Effector memory CD4-positive, alpha-beta T cell (primary cell): ENCODE data around the gene FCN3.

Source experiments
- DNase-seq, 3 donors: peaks; one replicate each; pipeline ENCODE4 v3.0.0-alpha.2; 2020
- H3K27ac ChIP-seq: 2 replicates; pipeline ENCODE4 v1.7.0; 2013; ENCODE audit warnings: mild to moderate bottlenecking, low read length, moderate library complexity; ENCODE audit not compliant: insufficient read depth, poor library complexity, severe bottlenecking
- H3K27me3 ChIP-seq: replicated peaks from 2 replicates; pipeline ENCODE4 v1.7.0; 2013; ENCODE audit warnings: mild to moderate bottlenecking, low read length; ENCODE audit not compliant: insufficient read depth, control insufficient read depth, poor library complexity, severe bottlenecking
- H3K36me3 ChIP-seq: 2 replicates; pipeline ENCODE4 v1.7.0; 2013; ENCODE audit warnings: mild to moderate bottlenecking, low read length, moderate library complexity; ENCODE audit not compliant: control insufficient read depth, insufficient read depth
- H3K4me1 ChIP-seq: 2 replicates; pipeline ENCODE4 v1.7.0; 2013; ENCODE audit warnings: low read length, mild to moderate bottlenecking; ENCODE audit not compliant: control insufficient read depth, insufficient read depth, poor library complexity, severe bottlenecking
- H3K4me3 ChIP-seq: 2 replicates; pipeline ENCODE4 v1.7.0; 2013; ENCODE audit warnings: low read length, low read depth, mild to moderate bottlenecking; ENCODE audit not compliant: insufficient read depth, poor library complexity, severe bottlenecking
- H3K9me3 ChIP-seq: 2 replicates; pipeline ENCODE4 v1.7.0; 2013; ENCODE audit warnings: mild to moderate bottlenecking, low read length, moderate library complexity; ENCODE audit not compliant: control insufficient read depth
- total RNA-seq, 3 donors: gene quantifications; one replicate each; lab custom pipeline; 2026; lab: John Stamatoyannopoulos, UW

FCN3 gene
- 0 to 0.19 (median 0) reads per million in 3 donors for total RNA-seq

- Histone ChIP-seq H3K27ac (no peak within 1 kb of the TSS), H3K4me3 (no peak within 1 kb of the TSS), H3K36me3 (no peaks in the 10 kb centered on the region), H3K4me1 (no peaks in the 10 kb centered on the region), H3K9me3 (no peaks in the 10 kb centered on the region), H3K27me3 (no peaks in the 10 kb centered on the region)
- no peak for DNase-seq
Observed at GRCh38 chr1:27374362-27375086, at the start of gene FCN3. Gene FCN3 (minus strand): TSS chr1:27374824. CDS start chr1:27374818, 6 bp downstream.

DNA sequence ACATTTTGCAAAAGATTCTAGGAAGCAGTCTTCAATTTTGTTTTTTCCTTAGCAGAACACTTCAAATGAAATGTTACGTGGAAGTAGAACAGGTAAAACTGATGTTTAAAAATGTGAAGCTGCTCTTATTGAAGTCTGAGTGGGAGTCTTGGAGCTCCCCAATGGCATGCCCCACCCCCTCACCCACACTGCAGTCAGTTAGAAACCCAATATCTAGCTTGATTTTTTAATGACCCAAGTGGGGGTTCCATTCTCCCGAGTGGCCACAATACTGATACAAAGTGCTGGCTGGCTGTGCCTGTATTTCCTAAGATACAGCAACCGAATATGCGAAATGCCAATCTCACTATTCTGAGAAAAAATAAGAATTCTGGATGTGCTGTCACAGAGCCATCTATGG lies 49.1 kb upstream of the FCN3 start:
- H3K9me3 ChIP-seq = no peaks in the 10 kb centered on the region
- H3K27ac ChIP-seq = no peak overlapping the region
- H3K36me3 ChIP-seq = peaks cover 10% of the 10 kb centered on the region

GRCh38 chr1:27418326-27419185 lies 43.9 kb upstream of the FCN3 start:
- Histone ChIP-seq H3K36me3 (peaks cover 50% of the 10 kb centered on the region), H3K9me3 (no peaks in the 10 kb centered on the region), H3K27ac (peak overlapping the region; percentile 48), H3K4me1 (peaks cover 6% of the 10 kb centered on the region), H3K4me3 (no peak overlapping the region), H3K27me3 (no peaks in the 10 kb centered on the region)
- DNase-seq = peak in 2 of 3 donors; percentile 19 to 23

More for the DNA sequence above, 49.1 kb upstream of the FCN3 start:
- no peak for DNase-seq
- Histone ChIP-seq H3K4me1 (peaks cover 15% of the 10 kb centered on the region), H3K4me3 (no peak overlapping the region), H3K27me3 (no peaks in the 10 kb centered on the region)

- Histone ChIP-seq H3K4me3 (no peak overlapping the region), H3K4me1 (peaks cover 6% of the 10 kb centered on the region), H3K9me3 (no peaks in the 10 kb centered on the region), H3K27ac (no peak overlapping the region), H3K36me3 (peaks cover 57% of the 10 kb centered on the region), H3K27me3 (no peaks in the 10 kb centered on the region)
- no peak for DNase-seq
Observed at GRCh38 chr1:27417713-27418112, 43.1 kb upstream of the FCN3 start.

GRCh38 chr1:27416387-27417111 lies 41.9 kb upstream of the FCN3 start:
- Histone ChIP-seq H3K36me3 (peaks cover 67% of the 10 kb centered on the region), H3K4me1 (no peaks in the 10 kb centered on the region), H3K4me3 (no peak overlapping the region), H3K27ac (no peak overlapping the region), H3K27me3 (no peaks in the 10 kb centered on the region), H3K9me3 (no peaks in the 10 kb centered on the region)
- no peak for DNase-seq

- Histone ChIP-seq H3K4me3 (no peak overlapping the region), H3K27me3 (no peaks in the 10 kb centered on the region), H3K36me3 (peaks cover 87% of the 10 kb centered on the region), H3K27ac (no peak overlapping the region), H3K9me3 (no peaks in the 10 kb centered on the region), H3K4me1 (no peaks in the 10 kb centered on the region)
- no peak for DNase-seq
Observed at GRCh38 chr1:27414091-27414490, 39.5 kb upstream of the FCN3 start.

DNA sequence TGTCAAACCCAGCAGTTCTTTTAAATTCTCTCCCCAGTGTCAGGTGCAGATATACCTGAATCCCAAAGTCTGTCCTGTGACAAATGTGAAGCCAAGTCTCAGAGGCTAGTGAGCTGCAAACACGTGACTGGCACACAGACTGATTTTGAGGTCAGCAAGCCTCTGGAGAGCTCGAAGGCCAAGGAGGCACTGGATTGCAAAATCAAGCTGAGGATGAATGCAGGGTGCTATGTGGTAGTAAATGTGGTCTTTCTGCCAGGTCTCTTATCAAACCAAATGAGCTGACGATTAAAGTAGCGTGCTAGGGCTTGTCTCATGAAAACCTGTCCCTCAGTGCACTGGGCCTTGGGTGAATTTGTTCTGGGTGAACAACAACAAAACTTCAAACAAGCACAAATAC lies 38.4 kb upstream of the FCN3 start:
- no peak for DNase-seq
- Histone ChIP-seq H3K27ac (no peak overlapping the region), H3K9me3 (no peaks in the 10 kb centered on the region), H3K4me3 (no peak overlapping the region), H3K27me3 (no peaks in the 10 kb centered on the region), H3K4me1 (no peaks in the 10 kb centered on the region), H3K36me3 (peaks cover 91% of the 10 kb centered on the region)

DNA sequence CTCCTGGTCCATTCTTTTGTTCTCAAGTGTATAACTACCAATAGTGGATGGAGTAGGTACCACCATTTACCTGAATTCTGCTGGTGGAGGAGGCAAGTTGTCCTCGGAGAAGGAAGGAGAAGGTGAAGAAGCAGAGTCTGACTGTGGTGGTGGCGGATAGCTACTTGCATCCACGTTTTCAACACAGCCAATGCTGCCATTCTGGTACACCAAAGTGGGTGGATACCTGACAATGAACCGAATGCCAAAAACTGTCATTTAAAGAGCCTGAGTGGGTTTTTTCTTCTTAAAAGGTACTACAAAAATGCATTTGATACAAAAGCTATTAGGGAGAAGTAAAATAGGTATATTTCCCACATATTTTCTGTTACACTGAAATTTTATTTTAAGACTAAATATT lies 37.9 kb upstream of the FCN3 start:
- DNase-seq = no peak
- peaks cover 92% of the 10 kb centered on the region for H3K36me3 ChIP-seq

DNA sequence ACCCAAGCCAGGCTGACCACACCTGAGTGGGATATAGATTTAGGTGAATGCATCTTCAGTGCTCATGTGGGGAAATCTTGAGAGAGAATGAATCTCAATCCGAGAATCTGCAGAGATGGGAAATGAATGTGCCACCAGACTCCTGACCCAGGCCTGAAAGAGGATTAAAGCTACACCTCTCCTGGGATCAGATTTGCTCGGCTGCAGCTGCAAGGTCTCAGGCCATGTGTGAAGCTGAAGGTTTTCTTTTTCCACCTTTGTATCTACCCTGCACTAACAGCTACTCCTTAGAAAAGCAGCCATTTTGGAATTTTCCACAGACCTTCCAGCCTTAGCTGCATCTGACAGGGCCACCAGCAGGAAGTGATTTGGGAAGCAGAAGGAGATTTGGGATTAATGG lies 36.1 kb upstream of the FCN3 start:
- no peaks in the 10 kb centered on the region for H3K27me3 ChIP-seq
- H3K4me1 ChIP-seq = no peaks in the 10 kb centered on the region
- no peak for DNase-seq
- H3K27ac ChIP-seq = no peak overlapping the region
- no peaks in the 10 kb centered on the region for H3K9me3 ChIP-seq
- H3K36me3 ChIP-seq = peaks cover 82% of the 10 kb centered on the region
- no peak overlapping the region for H3K4me3 ChIP-seq

More for the DNA sequence above, 37.9 kb upstream of the FCN3 start:
- Histone ChIP-seq H3K4me3 (no peak overlapping the region), H3K27ac (no peak overlapping the region), H3K27me3 (no peaks in the 10 kb centered on the region), H3K9me3 (no peaks in the 10 kb centered on the region), H3K4me1 (no peaks in the 10 kb centered on the region)
